AG08395 (cell line): Measurements from ENCODE around the gene RSRC1.
A peak's percentile ranks its signal among the peaks of the same experiment; 100 is the strongest.

Experiments
- DNase-seq: peaks from one replicate; pipeline ENCODE4 v3.0.0; 2012; ENCODE audit warnings: mixed read lengths, low spot score

RSRC1 gene

GRCh38 chr3:158128755-158129154 is 18.9 kb downstream of the RSRC1 start:
- DNase-seq = no peak

GRCh38 chr3:158134363-158134762 is 24.5 kb downstream of the RSRC1 start:
- DNase-seq = no peak

GRCh38 chr3:158140396-158140795 is 30.5 kb downstream of the RSRC1 start:
- DNase-seq = no peak

GRCh38 chr3:158148218-158148617 is 38.3 kb downstream of the RSRC1 start:
- no peak for DNase-seq

- DNase-seq = peak; percentile 66
Measured at GRCh38 chr3:158152186-158152585, 42.3 kb downstream of the RSRC1 start.

- no peak for DNase-seq
Measured at GRCh38 chr3:158158969-158159368, 49.1 kb downstream of the RSRC1 start.

GRCh38 chr3:158159714-158160113 is 49.8 kb downstream of the RSRC1 start:
- DNase-seq = no peak

- DNase-seq = peak; percentile 76
Measured at GRCh38 chr3:158160958-158161357, 51.1 kb downstream of the RSRC1 start.

GRCh38 chr3:158165141-158165655 is 55.3 kb downstream of the RSRC1 start:
- no peak for DNase-seq

- DNase-seq = no peak
Measured at GRCh38 chr3:158165730-158166129, 55.8 kb downstream of the RSRC1 start.

- DNase-seq = no peak
Measured at GRCh38 chr3:158166223-158166622, 56.3 kb downstream of the RSRC1 start.

GRCh38 chr3:158167737-158168557 is 58.1 kb downstream of the RSRC1 start:
- peak; percentile 92 for DNase-seq

- DNase-seq = no peak
Measured at GRCh38 chr3:158169091-158169491, 59.2 kb downstream of the RSRC1 start.

GRCh38 chr3:158181096-158181495 is 71.2 kb downstream of the RSRC1 start:
- DNase-seq = no peak

GRCh38 chr3:158185711-158186110 is 75.8 kb downstream of the RSRC1 start:
- no peak for DNase-seq

GRCh38 chr3:158200955-158201354 is 91.1 kb downstream of the RSRC1 start:
- DNase-seq = no peak

GRCh38 chr3:158205324-158205723 is 95.4 kb downstream of the RSRC1 start:
- DNase-seq = no peak

GRCh38 chr3:158205994-158206393 is 96.1 kb downstream of the RSRC1 start:
- no peak for DNase-seq

GRCh38 chr3:158210067-158210466 is 100.2 kb downstream of the RSRC1 start:
- DNase-seq = no peak

GRCh38 chr3:158213461-158213860 is 103.6 kb downstream of the RSRC1 start:
- no peak for DNase-seq

GRCh38 chr3:158217992-158218391 is 108.1 kb downstream of the RSRC1 start:
- no peak for DNase-seq

- DNase-seq = no peak
Measured at GRCh38 chr3:158220575-158220974, 110.7 kb downstream of the RSRC1 start.

GRCh38 chr3:158221426-158221825 is 111.5 kb downstream of the RSRC1 start:
- DNase-seq = no peak

- no peak for DNase-seq
Measured at GRCh38 chr3:158226429-158226828, 116.5 kb downstream of the RSRC1 start.
